SH-SY5Y (cell line): ENCODE measurements around the gene RHOBTB3.

Experiments used
- GATA2 ChIP-seq: IDR thresholded peaks from 2 replicates; pipeline ENCODE4 v1.6.1; 2011; ENCODE audit warnings: mild to moderate bottlenecking, low read depth, low read length
- GATA3 ChIP-seq: IDR thresholded peaks from 2 replicates; pipeline ENCODE4 v1.6.1; 2011; ENCODE audit warnings: low read depth, mild to moderate bottlenecking, low read length, moderate library complexity

GRCh38 chr5:95778713-95779436 lies 47.7 kb downstream of the RHOBTB3 start:
- TF ChIP-seq GATA2 (no peak), GATA3 (no peak)
